Measurements from ENCODE around the gene CASP9.
A peak's percentile ranks its signal among the peaks of the same experiment; 100 is the strongest.
"Not testable (repeated sequence)": the region's sequence is repeated elsewhere in the genome, so short reads cannot be mapped to it uniquely, and the experiment has no call there.

The CASP9 gene

DNA sequence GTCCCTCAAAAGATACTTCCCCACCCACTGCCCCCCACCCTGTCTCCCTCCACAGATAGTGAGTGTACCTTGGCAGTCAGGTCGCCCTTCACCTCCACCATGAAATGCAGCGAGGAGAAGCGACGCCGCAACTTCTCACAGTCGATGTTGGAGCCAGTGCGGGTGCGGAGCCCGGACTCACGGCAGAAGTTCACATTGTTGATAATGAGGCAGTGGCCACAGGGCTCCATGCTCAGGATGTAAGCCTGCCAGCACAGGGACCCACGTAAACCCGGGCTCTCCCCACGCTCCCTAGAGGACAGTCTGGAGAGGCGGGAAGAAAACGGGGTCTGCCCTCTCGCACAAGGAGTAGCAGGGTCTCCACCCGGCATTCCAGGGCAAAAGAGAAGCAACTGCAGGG, 17.2 kb downstream of the CASP9 start:
- peak in 1 of 10 donors; percentile 63 for DNase-seq
- intact Hi-C loops (cut with DNase I) = no loop called here

DNA sequence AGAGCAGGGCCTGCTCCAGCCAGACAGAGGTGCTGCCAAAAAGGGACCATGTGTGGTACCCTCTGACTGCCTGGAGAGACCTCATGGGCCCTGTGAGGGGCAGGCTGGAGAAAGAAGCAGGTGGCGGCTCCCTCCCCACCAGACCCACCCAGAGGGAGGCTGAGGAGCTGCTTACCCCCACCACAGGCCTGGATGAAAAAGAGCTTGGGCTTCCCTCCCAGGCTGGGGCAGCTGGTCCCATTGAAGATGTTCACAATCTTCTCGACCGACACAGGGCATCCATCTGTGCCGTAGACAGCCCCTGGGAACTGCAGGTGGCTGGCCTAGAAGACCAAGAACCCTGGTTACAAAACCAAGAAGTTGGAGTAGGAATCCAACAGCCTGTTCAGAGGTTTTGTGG, 19.6 kb downstream of the CASP9 start:
- DNase-seq = no peak
- intact Hi-C loops (cut with DNase I) = no loop called here

DNA sequence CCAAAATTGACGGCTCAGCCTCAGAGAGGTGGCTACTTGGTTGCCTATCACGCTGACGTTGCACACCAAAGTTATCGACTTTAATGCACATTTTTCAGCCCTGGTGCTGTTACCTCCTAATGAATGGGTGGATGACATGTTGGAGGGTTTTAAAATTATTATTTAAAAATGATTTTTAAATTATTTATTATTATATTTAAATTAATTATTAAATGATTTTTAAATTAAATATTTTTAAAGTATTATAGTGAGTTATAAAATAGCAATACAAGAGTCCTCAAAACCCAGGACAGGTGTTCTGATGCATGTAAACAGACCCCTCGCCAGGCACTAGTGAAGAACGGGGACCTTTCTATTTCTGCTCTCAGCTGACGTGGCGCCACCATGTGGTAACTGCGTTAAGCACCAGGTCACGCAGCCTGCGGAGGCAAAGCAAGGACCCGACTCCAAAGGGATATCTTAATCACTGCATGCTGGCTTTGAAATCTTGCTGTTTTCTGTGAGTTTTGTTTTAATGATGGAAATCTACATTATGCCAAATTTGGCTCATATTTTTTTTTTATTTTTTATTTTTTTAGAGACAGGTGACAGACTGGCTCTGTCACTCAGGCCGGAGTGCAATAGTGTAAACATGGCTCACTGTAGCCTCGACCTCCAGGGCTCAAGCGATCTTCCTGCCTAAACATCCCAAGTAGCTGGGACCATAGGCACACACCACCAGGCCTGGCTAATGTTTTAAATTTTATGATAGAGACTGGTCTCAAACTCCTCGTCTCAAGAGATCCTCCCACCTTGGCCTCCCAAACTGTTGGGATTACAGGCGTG, 22.6 kb downstream of the CASP9 start:
- DNase-seq = peak in 8 of 10 donors; percentile 34 to 90 (median 53)
- intact Hi-C loops (cut with DNase I) = no loop called here

DNA sequence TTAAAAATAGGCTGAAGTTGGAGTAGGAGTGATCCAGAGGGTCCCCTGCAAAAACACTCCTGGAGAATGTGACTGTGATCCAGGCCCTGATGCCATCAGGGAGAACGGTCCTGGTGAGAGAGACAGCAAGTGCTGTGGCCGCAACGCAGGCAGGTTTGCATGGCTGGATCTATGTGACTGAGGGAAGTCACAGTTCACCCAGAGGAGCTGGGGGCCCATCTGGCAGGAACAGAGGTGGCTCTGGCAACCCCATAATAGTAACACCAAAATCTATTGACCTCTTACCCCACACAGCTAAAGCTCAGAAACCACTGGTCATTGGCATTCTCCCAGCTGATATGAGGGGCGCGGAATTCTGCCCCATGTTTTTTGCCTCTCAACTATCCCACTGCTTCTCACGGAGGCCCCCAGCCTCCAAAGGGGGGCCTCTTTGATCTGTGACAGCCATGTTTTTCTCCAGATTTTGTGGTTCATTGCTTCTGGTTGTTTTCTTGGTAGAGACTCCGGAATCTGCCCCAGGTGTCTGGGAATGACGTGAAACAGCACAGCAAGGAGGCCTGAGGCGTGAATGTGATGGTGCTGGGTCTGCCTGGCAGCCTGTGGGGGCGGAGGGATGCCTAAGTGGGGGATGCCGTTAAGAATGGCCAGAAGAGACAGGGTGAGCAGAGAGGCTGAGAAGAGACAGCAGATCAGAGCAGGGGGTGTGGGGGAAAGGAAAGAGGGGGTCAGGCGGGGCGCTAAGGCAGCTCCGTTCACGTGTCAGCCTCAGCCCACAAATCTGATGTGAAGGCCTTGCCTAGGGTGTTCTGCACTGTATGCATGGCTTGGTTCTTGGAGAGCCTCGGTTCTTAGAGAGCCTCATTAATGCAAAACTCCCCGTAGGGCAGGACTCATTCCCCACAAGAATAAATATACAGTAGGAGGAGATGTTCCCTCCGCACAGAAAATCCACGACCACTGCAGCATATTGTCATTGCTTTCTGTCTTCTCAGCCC, 23.5 kb downstream of the CASP9 start:
- peak in 3 of 10 donors; percentile 13 to 72 (median 44) for DNase-seq
- intact Hi-C loops (cut with DNase I) = no loop called here

DNA sequence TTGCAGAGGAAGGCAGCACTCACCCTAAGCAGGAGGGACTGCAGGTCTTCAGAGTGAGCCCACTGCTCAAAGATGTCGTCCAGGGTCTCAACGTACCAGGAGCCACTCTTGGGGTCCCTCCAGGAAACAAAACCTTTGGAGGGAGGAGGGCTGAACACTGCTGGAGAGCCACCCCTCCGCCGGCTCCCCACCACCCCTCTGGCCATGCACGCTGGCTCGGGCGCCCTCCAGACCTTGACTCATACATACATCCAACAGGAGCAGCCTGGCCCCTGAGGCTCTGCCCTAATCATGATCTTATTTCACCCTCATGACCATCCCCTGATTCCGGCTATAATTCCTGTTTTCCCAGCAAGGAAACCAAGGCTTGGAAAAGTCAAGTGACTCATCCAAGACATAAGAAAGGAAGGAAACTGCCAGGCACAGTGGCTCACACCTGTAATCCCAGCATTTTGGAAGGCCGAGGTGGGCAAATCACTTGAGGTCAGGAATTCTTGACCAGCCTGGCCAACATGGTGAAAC, 30.1 kb downstream of the CASP9 start:
- DNase-seq = peak in 2 of 10 donors; percentile 15 to 51
- intact Hi-C loops (cut with DNase I) = no loop called here

DNA sequence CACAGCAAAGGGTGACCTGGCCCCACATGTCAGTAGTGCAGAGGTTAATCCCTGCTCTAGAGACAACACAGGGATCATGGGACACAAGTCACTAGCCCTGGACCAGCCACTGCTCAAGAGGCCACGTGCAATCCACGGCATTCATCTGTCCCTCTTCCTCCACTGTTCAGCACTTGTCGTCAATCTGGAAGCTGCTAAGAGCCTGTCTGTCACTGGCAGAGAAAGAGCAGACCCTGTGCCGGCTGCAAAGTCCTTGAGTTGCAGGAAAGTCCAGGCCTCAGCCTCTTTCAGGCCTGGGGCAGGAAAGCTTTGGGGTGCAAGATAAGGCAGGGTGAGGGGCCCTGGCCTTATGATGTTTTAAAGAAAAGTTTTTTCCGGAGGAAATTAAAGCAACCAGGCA, 31.4 kb downstream of the CASP9 start:
- peak in 2 of 10 donors; percentile 51 to 58 for DNase-seq
- intact Hi-C loops (cut with DNase I) = no loop called here

DNA sequence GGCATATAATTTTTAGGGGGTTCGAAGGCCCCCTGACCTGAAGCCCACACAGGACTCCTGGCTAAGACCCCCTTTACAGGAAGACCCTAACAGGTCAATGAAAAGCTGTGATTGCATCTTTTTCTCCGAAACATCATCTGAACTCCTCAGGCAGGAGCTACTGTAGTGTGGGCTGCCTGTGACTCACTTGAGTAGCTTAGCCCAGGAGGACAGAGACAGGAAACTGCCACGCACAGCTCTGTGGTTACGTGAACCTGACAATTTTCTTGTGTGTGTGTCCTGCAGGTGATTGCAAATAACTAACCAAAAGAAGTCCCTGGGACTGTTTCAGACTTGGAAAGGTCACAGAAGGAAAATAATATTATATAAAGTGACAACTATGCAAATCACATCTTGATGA, 33.0 kb downstream of the CASP9 start:
- DNase-seq = peak in 2 of 10 donors; percentile 37 to 59
- intact Hi-C loops (cut with DNase I) = not testable (repeated sequence)

DNA sequence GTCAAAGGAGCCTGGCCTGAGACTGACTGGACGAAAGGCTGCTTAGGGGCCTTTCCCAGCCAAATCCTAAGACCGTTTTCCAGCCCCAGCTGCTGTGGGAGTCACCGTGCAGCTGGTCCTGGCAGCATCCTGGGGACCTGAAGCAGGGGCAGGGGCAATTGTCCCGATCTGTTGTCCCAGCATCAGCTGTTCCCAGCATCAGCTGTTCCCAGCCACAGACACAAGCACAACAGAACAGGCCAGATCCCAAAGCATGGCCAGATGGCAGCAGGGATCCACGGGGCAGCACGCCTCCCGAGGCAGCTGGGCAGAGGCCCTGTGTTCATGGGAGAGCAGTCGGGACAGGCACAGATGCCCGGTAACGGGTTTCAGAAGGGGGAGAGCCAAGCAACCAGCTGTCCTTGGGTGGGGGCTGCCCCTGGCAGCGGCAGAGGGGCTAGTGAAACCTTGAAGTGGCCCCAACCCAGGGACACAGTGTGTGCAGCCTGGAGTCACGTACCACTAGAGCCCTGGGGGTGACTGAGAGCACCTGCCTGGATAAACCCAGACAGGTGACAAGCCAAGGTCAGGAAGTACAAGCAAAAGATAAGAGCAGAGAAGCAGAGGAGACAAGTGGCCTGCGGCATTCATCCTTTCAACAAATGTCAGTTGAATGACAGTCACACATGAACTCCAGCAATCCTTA, 34.8 kb downstream of the CASP9 start:
- DNase-seq = peak in 9 of 10 donors; percentile 11 to 89 (median 49)
- intact Hi-C loops (cut with DNase I) = no loop called here

DNA sequence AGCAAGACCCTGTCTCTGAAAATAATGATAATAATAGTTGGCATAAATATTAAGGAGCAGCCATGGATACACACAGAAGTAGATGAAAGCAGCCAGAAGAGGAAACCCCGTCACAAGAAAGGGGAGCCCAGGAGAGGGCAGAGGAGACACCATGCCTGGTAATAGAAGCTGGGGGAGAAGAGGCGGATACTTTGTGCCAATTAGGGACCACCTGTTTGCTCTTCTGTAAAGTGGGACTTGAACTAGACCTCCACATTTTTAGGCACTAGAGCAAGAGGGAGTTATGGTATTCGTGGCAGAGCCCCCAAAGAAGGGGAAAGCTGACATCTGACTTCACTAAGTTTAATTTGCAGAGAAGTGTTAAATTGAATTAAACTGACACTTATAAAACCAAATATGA, 35.6 kb downstream of the CASP9 start:
- peak in 1 of 10 donors; percentile 7 for DNase-seq
- intact Hi-C loops (cut with DNase I) = no loop called here

DNA sequence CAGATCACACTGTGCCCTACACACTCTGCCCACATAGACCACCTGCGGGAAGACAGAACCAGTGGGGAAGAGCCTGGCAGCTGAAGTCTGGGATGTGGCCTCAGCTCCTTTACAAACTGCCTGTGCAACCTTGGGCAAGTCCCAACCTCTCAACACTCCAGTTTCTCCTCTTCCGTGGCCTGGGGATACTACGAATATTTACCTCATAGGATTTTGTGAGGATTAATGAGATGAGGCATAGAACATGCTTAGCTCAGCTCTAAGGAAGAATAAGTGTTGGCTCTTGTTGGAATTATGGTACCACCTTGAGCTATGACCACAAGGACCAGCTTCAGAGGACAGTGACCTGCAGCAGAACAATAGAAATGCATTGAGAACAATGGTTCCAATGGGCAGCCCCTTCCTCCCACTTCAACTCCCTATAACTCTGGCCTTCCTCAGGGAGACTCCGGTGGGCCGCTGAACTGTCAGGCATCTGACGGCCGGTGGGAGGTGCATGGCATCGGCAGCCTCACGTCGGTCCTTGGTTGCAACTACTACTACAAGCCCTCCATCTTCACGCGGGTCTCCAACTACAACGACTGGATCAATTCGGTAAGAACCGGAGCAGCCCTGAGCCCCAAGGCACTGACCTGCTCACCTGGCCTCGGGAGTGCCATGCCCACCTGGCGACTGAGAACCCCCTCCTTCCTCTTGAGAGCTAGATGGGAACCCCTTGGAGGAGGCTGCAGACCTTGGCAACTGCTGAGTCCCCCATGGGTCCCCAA, 37.0 kb downstream of the CASP9 start:
- DNase-seq = peak in 2 of 10 donors; percentile 64 to 73
- intact Hi-C loops (cut with DNase I) = not testable (repeated sequence)

DNA sequence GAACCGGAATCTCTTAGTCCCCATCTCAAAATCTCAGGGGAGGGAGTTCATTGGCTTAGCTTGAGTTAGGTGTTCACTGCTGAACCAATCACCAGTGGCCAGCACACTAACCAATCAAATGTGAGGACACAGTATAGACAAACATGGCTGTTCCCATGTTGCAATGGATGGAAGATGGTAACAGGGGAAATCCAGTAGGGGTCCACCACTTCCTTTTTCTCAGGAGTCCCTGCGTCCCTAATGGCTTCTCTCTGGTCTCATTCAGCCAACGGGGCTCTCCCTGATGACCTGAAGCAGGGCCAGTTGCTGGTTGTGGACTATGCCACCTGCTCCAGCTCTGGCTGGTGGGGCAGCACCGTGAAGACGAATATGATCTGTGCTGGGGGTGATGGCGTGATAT, 38.4 kb downstream of the CASP9 start:
- peak in 1 of 10 donors; percentile 55 for DNase-seq
- intact Hi-C loops (cut with DNase I) = no loop called here

DNA sequence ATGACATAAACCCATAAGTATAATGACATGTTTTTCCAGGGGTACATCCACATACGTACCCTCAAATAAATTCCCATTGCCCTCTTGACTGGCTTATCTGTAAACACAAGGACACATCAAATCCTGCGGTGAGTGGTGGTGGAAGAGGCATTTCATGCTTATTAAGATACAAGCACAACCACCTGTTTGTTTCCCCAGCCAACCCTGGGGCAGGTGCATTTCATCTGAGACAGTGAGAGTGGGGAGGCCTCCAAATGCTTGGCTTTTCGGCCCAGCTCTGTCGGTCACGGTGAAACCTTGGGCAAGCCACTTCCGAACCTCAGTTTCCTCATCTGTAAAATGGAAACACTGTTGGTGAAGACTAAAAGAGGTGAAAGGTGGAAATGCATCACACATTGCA, 39.6 kb downstream of the CASP9 start:
- intact Hi-C loops (cut with DNase I) = not testable (repeated sequence)
- DNase-seq = peak in 1 of 10 donors; percentile 31

DNA sequence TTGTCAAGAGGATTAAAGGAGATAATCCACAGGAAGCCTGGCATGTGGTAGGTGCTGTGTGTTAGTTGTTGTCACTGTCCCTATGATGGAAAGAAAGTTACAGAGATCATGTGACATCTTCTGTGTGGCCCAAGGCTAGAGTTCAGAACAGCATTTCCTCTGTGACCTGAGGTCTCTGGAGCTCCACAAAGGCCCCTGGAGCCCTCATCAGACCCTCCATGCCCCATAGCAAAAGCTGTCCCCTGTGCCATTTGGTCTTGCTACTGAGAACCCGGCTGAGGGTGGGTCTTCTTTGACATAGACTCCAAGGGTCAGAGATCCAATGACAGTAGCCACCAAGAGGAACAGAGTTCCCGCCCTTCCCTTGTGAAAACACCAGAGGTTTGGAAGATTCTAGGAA, 40.0 kb downstream of the CASP9 start:
- intact Hi-C loops (cut with DNase I) = no loop called here
- peak in 1 of 10 donors; percentile 5 for DNase-seq

DNA sequence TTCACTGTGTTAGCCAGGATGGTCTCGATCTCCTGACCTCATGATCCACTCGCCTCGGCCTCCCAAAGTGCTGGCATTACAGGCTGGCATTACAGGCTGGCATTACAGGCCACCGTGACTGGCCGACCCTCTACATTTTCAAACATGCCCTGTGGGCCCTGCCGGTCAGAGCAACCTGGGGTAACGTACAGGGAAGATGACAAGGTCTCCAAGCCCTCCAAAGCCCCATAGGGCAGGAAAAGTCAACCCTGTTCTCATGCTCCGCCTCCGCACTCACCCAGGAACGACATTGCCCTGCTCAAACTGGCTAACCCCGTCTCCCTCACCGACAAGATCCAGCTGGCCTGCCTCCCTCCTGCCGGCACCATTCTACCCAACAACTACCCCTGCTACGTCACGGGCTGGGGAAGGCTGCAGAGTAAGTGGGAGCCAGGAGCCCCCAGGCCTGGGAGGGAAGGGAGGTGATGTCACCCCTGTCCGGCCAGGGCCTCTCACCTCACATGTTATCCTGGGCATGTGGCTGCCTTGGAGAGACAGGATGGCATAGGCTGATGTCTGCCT, 41.0 kb downstream of the CASP9 start:
- DNase-seq = peak in 1 of 10 donors; percentile 60
- intact Hi-C loops (cut with DNase I) = not testable (repeated sequence)

DNA sequence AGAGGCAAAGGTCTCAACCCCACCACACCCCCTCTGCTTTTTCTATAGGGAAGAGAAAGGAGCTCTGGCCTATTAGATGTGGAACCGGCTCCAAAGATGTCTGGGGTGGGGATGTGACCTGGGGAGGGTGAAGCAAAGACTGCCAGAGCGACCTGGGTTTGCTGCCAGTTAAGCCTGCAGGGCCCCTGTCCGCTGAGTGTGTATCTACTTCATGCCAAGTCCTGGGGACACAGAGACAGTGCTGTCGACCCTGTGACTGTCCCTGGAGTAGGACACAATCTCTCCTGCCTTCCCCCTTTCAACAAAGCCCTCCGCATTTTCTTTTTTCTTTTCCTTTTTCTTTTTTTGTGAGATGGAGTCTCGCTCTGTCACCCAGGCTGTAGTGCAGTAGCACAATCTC, 41.6 kb downstream of the CASP9 start:
- DNase-seq = peak in 1 of 10 donors; percentile 48
- intact Hi-C loops (cut with DNase I) = not testable (repeated sequence)

DNA sequence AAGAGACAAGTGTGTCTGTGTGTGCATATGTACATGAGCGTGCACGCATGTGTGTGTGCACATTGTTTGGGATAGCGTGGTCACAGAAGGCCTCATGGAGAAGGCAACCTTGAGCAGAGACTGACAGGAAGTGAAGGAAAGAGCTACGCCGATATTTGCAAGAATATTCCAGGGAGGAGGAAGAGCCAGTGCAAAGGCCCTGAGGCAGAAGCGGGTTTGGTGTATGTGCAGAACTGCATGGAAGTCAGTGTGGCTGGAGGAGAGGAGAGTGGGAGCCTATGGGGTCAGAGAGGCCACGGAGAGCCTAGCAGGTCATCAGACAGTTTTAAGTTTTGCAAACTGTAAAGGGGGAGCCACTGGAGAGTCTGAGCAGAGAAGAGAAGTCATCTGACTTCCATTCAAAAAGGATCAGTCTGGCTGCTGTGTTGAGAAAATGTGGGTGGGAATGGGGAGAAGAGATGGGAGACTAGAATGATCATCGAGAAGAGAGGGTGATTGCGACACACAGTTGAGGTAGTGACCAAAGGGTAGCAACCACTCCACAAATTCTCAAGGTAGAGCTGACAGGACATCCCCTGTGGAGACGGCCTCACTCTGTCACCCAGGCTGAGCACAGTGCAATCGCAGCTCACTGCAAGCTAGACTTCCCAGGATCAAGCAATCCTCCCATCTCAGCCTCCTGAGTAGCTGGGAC, 44.2 kb downstream of the CASP9 start:
- intact Hi-C loops (cut with DNase I) = no loop called here
- peak in 1 of 10 donors; percentile 28 for DNase-seq

DNA sequence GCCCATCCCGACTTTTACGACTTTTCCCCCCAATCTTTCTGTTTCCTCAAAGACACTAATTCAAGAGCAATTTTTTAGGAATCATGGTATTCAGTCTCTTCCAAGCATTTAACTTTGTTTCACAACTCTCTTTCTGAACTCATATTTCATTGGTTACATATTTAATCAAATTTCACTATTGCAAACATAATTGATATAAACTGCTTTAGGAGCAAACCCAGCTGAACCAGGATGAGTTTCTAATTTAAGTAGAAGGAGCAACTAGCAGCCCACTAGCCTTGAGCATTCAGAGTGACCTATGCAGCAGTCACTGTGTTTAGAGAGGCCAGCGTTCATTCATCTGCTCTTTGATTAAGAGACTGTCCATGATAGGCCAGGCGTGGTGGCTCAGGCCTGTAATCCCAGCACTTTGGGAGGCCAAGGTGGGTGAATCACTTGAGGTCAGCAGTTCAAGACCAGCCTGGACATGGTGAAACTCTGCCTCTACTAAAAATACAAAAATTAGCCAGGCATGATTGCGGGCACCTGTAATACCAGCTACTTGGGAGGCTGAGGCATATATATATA, 46.3 kb downstream of the CASP9 start:
- DNase-seq = peak in 1 of 10 donors; percentile 8
- intact Hi-C loops (cut with DNase I) = no loop called here

DNA sequence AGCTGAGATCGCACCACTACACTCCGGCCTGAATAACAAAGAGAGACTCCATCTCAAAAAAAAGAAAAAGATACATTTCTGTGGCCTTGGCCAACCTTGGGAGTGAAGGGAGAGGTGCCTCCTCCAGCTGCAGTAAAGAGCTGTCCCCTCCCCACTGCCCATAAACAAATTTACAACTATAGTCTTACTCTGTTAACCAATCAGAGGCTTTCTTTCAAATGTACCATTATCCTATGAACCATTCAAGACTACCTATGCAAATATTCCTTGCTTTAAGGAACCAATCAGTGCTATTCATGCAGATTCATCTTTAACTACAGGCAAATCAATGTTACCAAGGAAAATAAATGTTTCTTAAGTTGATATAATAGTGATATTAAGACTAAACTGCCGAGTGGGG, 47.1 kb downstream of the CASP9 start:
- intact Hi-C loops (cut with DNase I) = no loop called here
- DNase-seq = peak in 1 of 10 donors; percentile 4

Measured in posterior cingulate gyrus (tissue), 11 donors.